GM06990 (cell line): ENCODE measurements around the gene DERA.
"Not testable (repeated sequence)": the region's sequence is repeated elsewhere in the genome, so short reads cannot be mapped to it uniquely, and the experiment has no call there.

Experiments used
- DNase-seq: peaks from one replicate; pipeline ENCODE4 v3.0.0-alpha.2; 2011; ENCODE audit not compliant: insufficient read length; ENCODE audit errors: extremely low read depth
- H3K27me3 ChIP-seq: replicated peaks from 2 replicates; pipeline ENCODE4 v1.6.0; 2011; ENCODE audit warnings: low read length; ENCODE audit not compliant: control insufficient read depth, insufficient read depth
- H3K36me3 ChIP-seq: 2 replicates; pipeline ENCODE4 v1.5.1; 2011; ENCODE audit warnings: low read length; ENCODE audit not compliant: control insufficient read depth, insufficient read depth
- H3K4me3 ChIP-seq: replicated peaks from 2 replicates; pipeline ENCODE4 v1.5.1; 2011; ENCODE audit warnings: low read depth, mild to moderate bottlenecking, control low read depth, low read length
- CTCF ChIP-seq: IDR thresholded peaks from 2 replicates; pipeline ENCODE4 v1.5.1; 2011; ENCODE audit warnings: low read length, control low read depth, mild to moderate bottlenecking, inconsistent platforms; ENCODE audit not compliant: insufficient read depth, poor library complexity, severe bottlenecking

Gene DERA

DNA sequence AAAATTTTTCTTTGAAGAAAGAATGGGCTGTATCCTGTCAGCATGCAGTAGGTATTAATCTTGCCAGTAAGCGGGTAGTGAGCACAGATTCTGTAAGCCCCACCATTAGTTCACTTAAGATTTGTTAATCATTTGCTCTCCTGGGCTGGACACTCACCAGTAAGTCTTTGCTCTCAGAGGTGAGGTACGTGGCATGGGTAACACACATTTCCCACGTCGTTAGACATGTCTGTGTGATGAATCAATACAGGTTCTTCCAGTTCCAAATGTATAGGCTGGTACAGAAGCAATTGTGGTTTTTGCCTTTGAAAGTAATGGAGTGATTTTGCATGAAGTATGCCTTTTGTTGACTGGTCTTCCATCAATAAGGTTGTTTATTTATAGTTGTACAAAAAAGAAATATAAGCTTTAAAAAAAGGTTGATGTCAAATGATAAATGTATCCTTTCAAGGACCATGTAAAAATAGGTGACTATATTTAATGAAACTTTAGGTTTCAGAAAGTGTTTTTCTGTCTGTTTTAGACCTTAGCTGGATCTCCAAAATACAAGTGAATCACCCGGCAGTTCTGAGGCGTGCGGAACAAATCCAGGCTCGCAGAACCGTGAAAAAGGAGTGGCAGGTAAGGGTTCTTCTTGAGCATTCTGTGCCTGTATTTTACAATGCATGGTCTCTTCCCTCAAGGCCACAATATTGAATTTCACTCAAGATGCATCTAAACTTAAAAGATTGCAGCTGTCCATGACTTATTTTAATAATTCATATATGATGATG, 45.5 kb downstream of the DERA start:
- Histone ChIP-seq H3K36me3 (peaks cover 2% of the 10 kb centered on the region; the same call in 1 of the 2 replicates), H3K4me3 (no peak overlapping the region)

DNA sequence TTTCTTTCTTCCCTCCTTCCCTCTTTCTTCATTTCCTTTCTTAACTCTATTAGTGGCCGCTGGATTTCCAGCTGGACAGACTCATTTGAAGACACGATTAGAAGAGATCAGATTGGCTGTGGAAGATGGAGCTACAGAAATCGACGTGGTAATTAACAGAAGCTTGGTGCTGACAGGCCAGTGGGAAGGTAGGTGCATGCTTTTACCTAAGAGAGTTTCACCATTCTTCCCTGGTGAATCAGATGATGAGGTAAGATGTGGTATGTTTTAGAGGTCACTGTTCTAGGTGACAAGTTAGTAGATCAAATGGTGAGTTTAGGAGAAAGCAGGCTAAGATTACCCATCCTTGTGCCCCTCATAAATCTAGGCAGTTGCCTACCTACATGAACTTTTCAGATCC, 51.6 kb downstream of the DERA start:
- TF ChIP-seq CTCF = no peak
- Histone ChIP-seq H3K36me3 (peaks cover 2% of the 10 kb centered on the region; the same call in 1 of the 2 replicates), H3K4me3 (no peak overlapping the region), H3K27me3 (no peaks in the 10 kb centered on the region)
- no peak for DNase-seq

More for the DNA sequence above, 45.5 kb downstream of the DERA start:
- H3K27me3 ChIP-seq = no peaks in the 10 kb centered on the region
- TF ChIP-seq CTCF = no peak
- no peak for DNase-seq

DNA sequence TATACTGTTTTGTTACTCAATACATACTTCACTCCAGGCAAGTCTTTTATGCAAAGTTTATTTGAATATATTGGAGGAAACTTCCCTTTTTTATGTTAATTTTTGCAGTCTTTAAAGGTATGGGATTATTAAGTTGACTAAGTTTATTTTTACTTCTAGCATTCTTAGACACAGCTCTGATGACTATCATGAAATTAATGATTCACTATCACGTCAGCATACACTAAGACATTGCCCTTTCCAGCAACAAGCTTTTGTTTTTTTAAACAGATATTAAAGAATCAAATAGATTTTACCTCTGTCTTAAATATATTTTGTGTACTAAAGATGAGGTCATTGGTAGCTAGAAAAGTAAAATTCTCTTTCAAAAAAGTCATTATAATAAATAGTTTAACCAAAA, 52.1 kb downstream of the DERA start:
- no peak for TF ChIP-seq CTCF
- peaks cover 2% of the 10 kb centered on the region for H3K36me3 ChIP-seq
- H3K4me3 ChIP-seq = no peak overlapping the region
- no peak for DNase-seq
- no peaks in the 10 kb centered on the region for H3K27me3 ChIP-seq

GRCh38 chr12:15966426-15966825, 55.3 kb downstream of the DERA start:
- H3K27me3 ChIP-seq = no peaks in the 10 kb centered on the region
- peaks cover 2% of the 10 kb centered on the region for H3K36me3 ChIP-seq
- no peak overlapping the region for H3K4me3 ChIP-seq
- no peak for DNase-seq
- TF ChIP-seq CTCF = no peak

DNA sequence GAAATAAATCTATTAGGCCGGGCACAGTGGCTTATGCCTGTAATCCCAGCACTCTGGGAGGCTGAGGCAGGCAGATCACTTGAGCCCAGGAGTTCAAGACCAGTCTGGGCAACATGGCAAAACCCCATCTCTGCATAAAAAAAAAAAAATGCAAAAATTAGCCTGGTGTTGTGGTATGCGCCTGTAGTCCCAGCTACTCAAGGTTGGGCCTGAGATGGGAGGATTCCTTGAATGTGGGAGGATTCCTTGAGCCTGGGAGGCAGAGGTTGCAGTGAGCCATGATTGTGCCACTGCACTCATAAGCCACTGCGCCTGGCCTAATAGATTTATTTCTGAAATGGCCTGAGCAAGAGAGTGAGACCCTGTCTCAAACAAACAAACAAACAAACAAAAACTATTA, 55.9 kb downstream of the DERA start:
- H3K4me3 ChIP-seq, H3K27me3 ChIP-seq, DNase-seq, H3K36me3 ChIP-seq: not testable (repeated sequence)

GRCh38 chr12:15971211-15971610, 60.1 kb downstream of the DERA start:
- Histone ChIP-seq H3K27me3 (no peaks in the 10 kb centered on the region), H3K36me3 (peaks cover 2% of the 10 kb centered on the region), H3K4me3 (no peak overlapping the region)
- TF ChIP-seq CTCF = no peak
- no peak for DNase-seq
